Measurements from ENCODE around the gene VEGFD.

Gene VEGFD

GRCh38 chrX:15299941-15300851 lies 84.0 kb downstream of the VEGFD start:
- no peak for DNase-seq

DNA sequence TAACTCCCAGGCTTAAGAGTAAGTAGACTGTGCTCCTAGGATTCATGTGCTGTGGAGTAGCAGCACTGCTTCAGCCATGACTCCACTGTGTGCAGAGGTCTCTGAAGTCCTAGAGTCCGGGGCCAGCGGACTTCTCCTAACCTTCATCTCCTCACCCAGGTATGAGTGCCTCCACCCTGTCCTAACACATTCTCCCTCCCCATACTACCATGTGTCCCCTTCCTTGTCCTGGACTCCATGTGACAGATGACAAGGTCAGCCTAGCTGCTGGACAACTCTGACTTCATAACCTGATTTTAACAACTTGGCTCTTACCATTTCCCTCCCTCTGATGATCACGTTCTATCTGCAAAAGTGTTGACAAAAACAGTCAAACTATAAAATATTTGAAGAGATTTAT lies 85.4 kb downstream of the VEGFD start:
- DNase-seq, result no peak

GRCh38 chrX:15298201-15298600 lies 86.0 kb downstream of the VEGFD start:
- DNase-seq, result no peak
